Nephron progenitor cell (in vitro differentiated cells): ENCODE data around the gene FOXK2.
"Not testable (repeated sequence)": the region's sequence is repeated elsewhere in the genome, so short reads cannot be mapped to it uniquely, and the experiment has no call there.

Experiments used
- DNase-seq: peaks from one replicate; pipeline ENCODE4 v3.0.0; 2021
- H3K27ac Mint-ChIP-seq: 2 replicates; pipeline ENCODE4 v1.8.0; 2021; ENCODE audit warnings: mild to moderate bottlenecking, moderate library complexity, mixed read lengths
- H3K27me3 Mint-ChIP-seq: 2 replicates; pipeline ENCODE4 v1.8.0; 2021; ENCODE audit warnings: mild to moderate bottlenecking, low read depth, mixed read lengths; ENCODE audit not compliant: poor library complexity
- H3K36me3 Mint-ChIP-seq: 2 replicates; pipeline ENCODE4 v1.8.0; 2021; ENCODE audit warnings: low read depth, mixed read lengths
- H3K4me1 Mint-ChIP-seq: 2 replicates; pipeline ENCODE4 v1.8.0; 2021; ENCODE audit warnings: mixed read lengths
- H3K4me3 Mint-ChIP-seq: 2 replicates; pipeline ENCODE4 v1.8.0; 2021; ENCODE audit warnings: mild to moderate bottlenecking, moderate library complexity, mixed read lengths
- H3K9me3 Mint-ChIP-seq: 2 replicates; pipeline ENCODE4 v1.8.0; 2021; ENCODE audit warnings: mild to moderate bottlenecking, moderate library complexity, mixed read lengths
- TF ChIP-seq, protein P1 (sequence below): fragments of 200-600 bp; sonication (generic); IDR thresholded peaks from 2 replicates; pipeline ENCODE4 v1.5.0; 2021; ENCODE audit warnings: antibody characterized with exemption

The FOXK2 gene

GRCh38 chr17:82560252-82560642 is 40.7 kb downstream of the FOXK2 start:
- no peaks in the 10 kb centered on the region for H3K27me3 Mint-ChIP-seq

DNA sequence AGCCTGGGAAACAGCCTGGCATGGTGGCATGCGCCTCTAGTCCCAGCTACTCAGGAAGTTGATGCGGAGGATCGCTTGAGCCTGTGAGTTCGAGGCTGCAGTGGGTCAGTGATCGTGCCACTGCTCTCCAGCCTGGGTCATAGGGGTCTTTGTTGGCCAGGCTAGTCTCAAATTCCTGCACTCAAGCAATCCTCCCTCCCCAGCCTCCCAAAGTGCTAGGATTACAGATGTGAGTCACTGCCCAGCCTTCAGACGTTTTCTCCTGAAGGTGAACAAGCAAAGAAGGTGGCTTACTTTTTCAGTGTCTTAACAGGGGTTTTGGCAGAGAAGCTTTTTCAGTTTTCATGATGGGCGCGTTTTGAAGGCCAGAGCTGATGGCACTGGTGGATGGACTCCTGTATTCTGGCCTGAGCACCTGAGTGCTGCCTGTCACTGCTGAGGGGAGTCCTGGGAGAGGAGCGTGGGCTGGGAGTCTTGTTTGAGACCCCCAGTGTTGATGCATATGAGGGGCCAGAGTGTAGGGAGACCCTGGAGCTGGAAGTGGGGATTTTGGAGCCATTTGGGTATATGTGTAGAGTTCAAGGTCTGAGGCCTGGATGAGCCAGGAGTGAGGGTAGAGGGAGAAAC is 41.4 kb downstream of the FOXK2 start:
- TF ChIP-seq, protein P1, sequence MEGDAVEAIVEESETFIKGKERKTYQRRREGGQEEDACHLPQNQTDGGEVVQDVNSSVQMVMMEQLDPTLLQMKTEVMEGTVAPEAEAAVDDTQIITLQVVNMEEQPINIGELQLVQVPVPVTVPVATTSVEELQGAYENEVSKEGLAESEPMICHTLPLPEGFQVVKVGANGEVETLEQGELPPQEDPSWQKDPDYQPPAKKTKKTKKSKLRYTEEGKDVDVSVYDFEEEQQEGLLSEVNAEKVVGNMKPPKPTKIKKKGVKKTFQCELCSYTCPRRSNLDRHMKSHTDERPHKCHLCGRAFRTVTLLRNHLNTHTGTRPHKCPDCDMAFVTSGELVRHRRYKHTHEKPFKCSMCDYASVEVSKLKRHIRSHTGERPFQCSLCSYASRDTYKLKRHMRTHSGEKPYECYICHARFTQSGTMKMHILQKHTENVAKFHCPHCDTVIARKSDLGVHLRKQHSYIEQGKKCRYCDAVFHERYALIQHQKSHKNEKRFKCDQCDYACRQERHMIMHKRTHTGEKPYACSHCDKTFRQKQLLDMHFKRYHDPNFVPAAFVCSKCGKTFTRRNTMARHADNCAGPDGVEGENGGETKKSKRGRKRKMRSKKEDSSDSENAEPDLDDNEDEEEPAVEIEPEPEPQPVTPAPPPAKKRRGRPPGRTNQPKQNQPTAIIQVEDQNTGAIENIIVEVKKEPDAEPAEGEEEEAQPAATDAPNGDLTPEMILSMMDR: no peak
- no peak for DNase-seq
- Mint-ChIP-seq H3K4me1 (peaks cover 47% of the 10 kb centered on the region), H3K9me3 (no peaks in the 10 kb centered on the region), H3K27ac (peak overlapping the region; percentile 96), H3K27me3 (no peaks in the 10 kb centered on the region), H3K36me3 (peaks cover 17% of the 10 kb centered on the region), H3K4me3 (peak overlapping the region; percentile 7)

More at GRCh38 chr17:82560252-82560642, 40.7 kb downstream of the FOXK2 start:
- Mint-ChIP-seq H3K9me3 (no peaks in the 10 kb centered on the region), H3K4me1 (peaks cover 49% of the 10 kb centered on the region), H3K36me3 (peaks cover 15% of the 10 kb centered on the region), H3K4me3 (peak overlapping the region; percentile 7), H3K27ac (peak overlapping the region; percentile 96)
- no peak for DNase-seq
- TF ChIP-seq, protein P1: no peak

GRCh38 chr17:82561429-82562035 is 42.0 kb downstream of the FOXK2 start:
- TF ChIP-seq, protein P1: no peak
- Mint-ChIP-seq H3K27ac (peak overlapping the region; percentile 94), H3K9me3 (no peaks in the 10 kb centered on the region), H3K27me3 (no peaks in the 10 kb centered on the region), H3K4me3 (no peak overlapping the region), H3K4me1 (peaks cover 45% of the 10 kb centered on the region), H3K36me3 (peaks cover 17% of the 10 kb centered on the region)
- DNase-seq: no peak

DNA sequence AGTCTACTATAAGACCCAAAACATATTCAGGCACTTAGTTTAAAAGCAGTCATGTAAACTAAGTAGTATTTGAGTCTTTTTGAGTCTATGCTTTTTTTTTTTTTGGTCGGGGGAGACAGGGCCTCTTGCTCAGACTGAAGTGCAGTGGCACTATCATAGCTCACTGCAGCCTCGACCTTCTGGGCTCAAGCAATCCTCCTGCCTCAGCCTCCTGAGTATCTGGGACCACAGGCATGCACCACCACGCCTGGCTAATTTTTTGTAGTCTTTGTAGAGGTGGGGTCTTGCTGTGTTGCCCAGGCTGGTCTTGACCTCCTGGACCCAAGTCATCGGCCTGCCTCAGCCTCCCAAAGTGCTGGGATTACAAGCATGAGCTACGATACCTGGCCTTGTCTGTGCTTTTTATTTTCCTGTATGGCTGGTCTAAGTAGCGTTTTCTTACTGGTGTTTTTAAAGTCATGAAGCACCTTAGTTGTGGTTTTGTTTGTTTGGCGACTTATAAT is 43.2 kb downstream of the FOXK2 start:
- DNase-seq, H3K9me3 Mint-ChIP-seq, H3K27me3 Mint-ChIP-seq, H3K4me3 Mint-ChIP-seq: not testable (repeated sequence)
- H3K36me3 Mint-ChIP-seq: peaks cover 21% of the 10 kb centered on the region
- H3K27ac Mint-ChIP-seq: peak overlapping the region; percentile 13
- peaks cover 44% of the 10 kb centered on the region for H3K4me1 Mint-ChIP-seq

DNA sequence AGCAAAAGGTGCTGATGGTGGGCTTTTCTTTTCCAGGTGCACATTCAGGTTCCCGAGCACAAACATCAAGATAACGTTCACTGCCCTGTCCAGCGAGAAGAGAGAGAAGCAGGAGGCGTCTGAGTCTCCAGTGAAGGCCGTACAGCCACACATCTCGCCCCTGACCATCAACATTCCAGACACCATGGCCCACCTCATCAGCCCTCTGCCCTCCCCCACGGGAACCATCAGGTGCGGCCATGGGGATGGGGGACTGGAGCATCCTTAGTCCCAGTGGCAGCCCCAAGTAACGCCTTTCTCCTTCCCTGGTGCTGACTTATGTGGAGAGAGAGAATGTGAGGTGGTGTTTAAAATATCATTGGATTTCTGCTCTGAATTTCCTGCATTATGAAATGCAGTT is 43.8 kb downstream of the FOXK2 start:
- Mint-ChIP-seq H3K36me3 (peaks cover 22% of the 10 kb centered on the region), H3K27ac (peak overlapping the region; percentile 66), H3K27me3 (no peaks in the 10 kb centered on the region), H3K4me1 (peaks cover 38% of the 10 kb centered on the region), H3K9me3 (no peaks in the 10 kb centered on the region), H3K4me3 (no peak overlapping the region)
- DNase-seq: no peak
- TF ChIP-seq, protein P1: no peak

DNA sequence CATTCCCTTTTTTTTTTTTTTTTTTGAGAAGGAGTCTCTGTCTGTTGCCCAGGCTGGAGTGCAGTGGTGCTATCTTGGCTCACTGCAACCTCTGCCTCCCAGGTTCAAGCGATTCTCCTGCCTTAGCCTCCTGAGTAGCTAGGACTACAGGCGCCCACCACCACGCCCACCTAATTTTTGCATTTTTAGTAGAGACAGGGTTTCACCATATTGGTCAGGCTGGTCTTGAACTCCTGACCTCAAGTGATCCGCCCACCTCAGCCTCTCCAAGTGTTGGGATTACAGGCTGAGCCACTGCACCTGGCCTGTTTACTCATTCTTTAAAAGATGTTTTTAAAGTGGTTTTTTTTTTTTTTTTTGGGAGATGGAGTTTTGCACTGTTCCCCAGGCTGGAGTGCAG is 44.2 kb downstream of the FOXK2 start:
- DNase-seq, H3K4me3 Mint-ChIP-seq: not testable (repeated sequence)

DNA sequence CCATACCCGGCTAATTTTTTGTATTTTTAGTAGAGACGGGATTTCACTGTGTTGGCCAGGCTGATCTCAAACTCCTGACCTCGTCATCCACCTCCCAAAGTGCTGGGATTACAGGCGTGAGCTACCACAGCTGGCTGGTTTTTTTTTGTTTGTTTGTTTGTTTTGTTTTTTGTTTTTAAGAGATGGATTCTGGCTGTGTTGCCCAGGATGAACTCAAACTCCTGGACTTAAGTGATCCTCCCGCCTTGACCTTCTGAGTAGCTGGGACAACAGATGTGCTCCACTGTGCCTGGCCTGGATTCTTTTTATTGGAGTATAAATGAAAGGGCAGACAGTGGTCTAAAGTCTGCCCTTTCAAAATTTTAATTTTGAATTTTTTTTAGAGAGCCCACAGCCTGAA is 44.7 kb downstream of the FOXK2 start:
- Mint-ChIP-seq H3K4me1 (peaks cover 33% of the 10 kb centered on the region), H3K4me3 (no peak overlapping the region), H3K27me3 (no peaks in the 10 kb centered on the region), H3K9me3 (no peaks in the 10 kb centered on the region), H3K27ac (no peak overlapping the region), H3K36me3 (peaks cover 25% of the 10 kb centered on the region)
- no peak for DNase-seq
- TF ChIP-seq, protein P1: no peak

More for the DNA sequence above, 44.2 kb downstream of the FOXK2 start:
- peak overlapping the region; percentile 66 for H3K27ac Mint-ChIP-seq
- peaks cover 36% of the 10 kb centered on the region for H3K4me1 Mint-ChIP-seq
- H3K36me3 Mint-ChIP-seq: peaks cover 25% of the 10 kb centered on the region
- not testable (repeated sequence) for H3K9me3 Mint-ChIP-seq, H3K27me3 Mint-ChIP-seq
